Mesothelial cell of epicardium (in vitro differentiated cells): ENCODE measurements around the gene PRKCA. TPM values are rescaled to one million over a fixed set of nuclear protein-coding genes. Genes with fewer than 3 reads are reported as not detected.

ENCODE experiments used
- DNase-seq, 2 experiments: peaks; one replicate each; pipeline ENCODE4 v3.0.0; 2021; ENCODE audit warnings: low spot score in 2 of 2; ENCODE audit not compliant: unreplicated experiment in 2 of 2
- H3K27ac Mint-ChIP-seq: 2 replicates; pipeline ENCODE4 v1.8.0; 2021; ENCODE audit warnings: mixed read lengths
- H3K27me3 Mint-ChIP-seq: 2 replicates; pipeline ENCODE4 v1.8.0; 2021; ENCODE audit warnings: low read depth, mixed read lengths
- H3K36me3 Mint-ChIP-seq: 2 replicates; pipeline ENCODE4 v1.8.0; 2021; ENCODE audit warnings: mixed read lengths
- H3K4me1 Mint-ChIP-seq: 2 replicates; pipeline ENCODE4 v1.8.0; 2021; ENCODE audit warnings: mixed read lengths
- H3K4me3 Mint-ChIP-seq: 2 replicates; pipeline ENCODE4 v1.8.0; 2021; ENCODE audit warnings: mild to moderate bottlenecking, moderate library complexity, mixed read lengths
- H3K9me3 Mint-ChIP-seq: 2 replicates; pipeline ENCODE4 v1.8.0; 2021; ENCODE audit warnings: mixed read lengths
- CTCF ChIP-seq: fragments of 200-600 bp; sonication (generic); IDR thresholded peaks from one replicate; pipeline ENCODE4 v1.5.0; 2021; ENCODE audit warnings: antibody characterized with exemption; ENCODE audit not compliant: unreplicated experiment
- total RNA-seq: library from RNA; stranded (reverse); gene quantifications from 3 replicates; pipeline ENCODE4 v1.2.1, GENCODE V29; 2021

The PRKCA gene
- total RNA-seq, 1 donor from 2014 or later = 15.2 TPM

- Mint-ChIP-seq H3K4me1 (no peaks in the 10 kb centered on the region), H3K36me3 (no peaks in the 10 kb centered on the region)
- no peak for TF ChIP-seq CTCF
Observed at GRCh38 chr17:66650544-66650877, 348.1 kb downstream of the PRKCA start.

GRCh38 chr17:66652840-66653507 lies 350.6 kb downstream of the PRKCA start:
- Mint-ChIP-seq H3K36me3 (peaks cover 2% of the 10 kb centered on the region), H3K27ac (no peak overlapping the region)

More at GRCh38 chr17:66650544-66650877, 348.1 kb downstream of the PRKCA start:
- Mint-ChIP-seq H3K27ac (no peak overlapping the region), H3K4me3 (no peak overlapping the region), H3K27me3 (peaks cover 14% of the 10 kb centered on the region), H3K9me3 (no peaks in the 10 kb centered on the region)
- DNase-seq = no peak

GRCh38 chr17:66654106-66654740 lies 351.8 kb downstream of the PRKCA start:
- Mint-ChIP-seq H3K9me3 (no peaks in the 10 kb centered on the region), H3K27ac (no peak overlapping the region), H3K36me3 (peaks cover 2% of the 10 kb centered on the region), H3K4me1 (no peaks in the 10 kb centered on the region), H3K27me3 (peaks cover 14% of the 10 kb centered on the region), H3K4me3 (no peak overlapping the region)
- no peak for TF ChIP-seq CTCF
- DNase-seq = no peak

More at GRCh38 chr17:66652840-66653507, 350.6 kb downstream of the PRKCA start:
- Mint-ChIP-seq H3K9me3 (no peaks in the 10 kb centered on the region), H3K4me3 (no peak overlapping the region), H3K27me3 (peaks cover 14% of the 10 kb centered on the region), H3K4me1 (no peaks in the 10 kb centered on the region)
- DNase-seq = no peak
- no peak for TF ChIP-seq CTCF

- peaks cover 2% of the 10 kb centered on the region for H3K36me3 Mint-ChIP-seq
- H3K27ac Mint-ChIP-seq = no peak overlapping the region
- no peaks in the 10 kb centered on the region for H3K9me3 Mint-ChIP-seq
- no peak overlapping the region for H3K4me3 Mint-ChIP-seq
- no peaks in the 10 kb centered on the region for H3K4me1 Mint-ChIP-seq
- TF ChIP-seq CTCF = no peak
- no peak for DNase-seq
- peaks cover 14% of the 10 kb centered on the region for H3K27me3 Mint-ChIP-seq
Observed at GRCh38 chr17:66654764-66655163, 352.4 kb downstream of the PRKCA start.

- no peak for TF ChIP-seq CTCF
- no peaks in the 10 kb centered on the region for H3K9me3 Mint-ChIP-seq
- DNase-seq = no peak
- peaks cover 2% of the 10 kb centered on the region for H3K36me3 Mint-ChIP-seq
- H3K27ac Mint-ChIP-seq = no peak overlapping the region
- H3K4me3 Mint-ChIP-seq = no peak overlapping the region
- no peaks in the 10 kb centered on the region for H3K4me1 Mint-ChIP-seq
- H3K27me3 Mint-ChIP-seq = peaks cover 9% of the 10 kb centered on the region
Observed at GRCh38 chr17:66655461-66655860, 353.0 kb downstream of the PRKCA start.
